Keratinocyte (primary cell): ENCODE measurements around the gene AKAP6.

Experiments
- CTCF ChIP-seq, 3 experiments: IDR thresholded peaks in 1 of 3; conservative IDR thresholded peaks in 1 of 3; optimal IDR thresholded peaks in 1 of 3; 2 replicates in 2 of 3; 3 replicates in 1 of 3; pipeline versions ENCODE3 to v1.5.1; 2011; ENCODE audit warnings: low read length in 3 of 3, mild to moderate bottlenecking in 3 of 3, moderate library complexity in 2 of 3, control low read depth in 1 of 3, inconsistent platforms in 1 of 3; ENCODE audit not compliant: insufficient read depth in 2 of 3; ENCODE audit errors: extremely low read depth in 1 of 3
- EZH2 ChIP-seq: IDR thresholded peaks from one replicate; pipeline ENCODE4 v1.6.1; 2012; ENCODE audit warnings: inconsistent platforms, mild to moderate bottlenecking, low read length, moderate library complexity

- TF ChIP-seq CTCF (optimal IDR thresholded peaks at IDR 0.05 in 1 of 3, IDR thresholded peaks at IDR 0.05 in 1 of 3, conservative IDR thresholded peaks at IDR 0.05 in 1 of 3; ENCODE audit: extremely low read depth in 1 of 3, insufficient read depth in 2 of 3, low read length in 3 of 3) (no peak), EZH2 (no peak)
Observed at GRCh38 chr14:32397861-32398640, 69.0 kb downstream of the AKAP6 start.
